Measurements from ENCODE around the gene DRC1.

- TF ChIP-seq CTCF (IDR thresholded peaks at IDR 0.05) (no peak), POLR2A (IDR thresholded peaks at IDR 0.05) (no peak)
Measured at GRCh38 chr2:26462511-26463243, 61.0 kb downstream of the DRC1 start.
